ENCODE results near the gene COG5.

The COG5 gene

DNA sequence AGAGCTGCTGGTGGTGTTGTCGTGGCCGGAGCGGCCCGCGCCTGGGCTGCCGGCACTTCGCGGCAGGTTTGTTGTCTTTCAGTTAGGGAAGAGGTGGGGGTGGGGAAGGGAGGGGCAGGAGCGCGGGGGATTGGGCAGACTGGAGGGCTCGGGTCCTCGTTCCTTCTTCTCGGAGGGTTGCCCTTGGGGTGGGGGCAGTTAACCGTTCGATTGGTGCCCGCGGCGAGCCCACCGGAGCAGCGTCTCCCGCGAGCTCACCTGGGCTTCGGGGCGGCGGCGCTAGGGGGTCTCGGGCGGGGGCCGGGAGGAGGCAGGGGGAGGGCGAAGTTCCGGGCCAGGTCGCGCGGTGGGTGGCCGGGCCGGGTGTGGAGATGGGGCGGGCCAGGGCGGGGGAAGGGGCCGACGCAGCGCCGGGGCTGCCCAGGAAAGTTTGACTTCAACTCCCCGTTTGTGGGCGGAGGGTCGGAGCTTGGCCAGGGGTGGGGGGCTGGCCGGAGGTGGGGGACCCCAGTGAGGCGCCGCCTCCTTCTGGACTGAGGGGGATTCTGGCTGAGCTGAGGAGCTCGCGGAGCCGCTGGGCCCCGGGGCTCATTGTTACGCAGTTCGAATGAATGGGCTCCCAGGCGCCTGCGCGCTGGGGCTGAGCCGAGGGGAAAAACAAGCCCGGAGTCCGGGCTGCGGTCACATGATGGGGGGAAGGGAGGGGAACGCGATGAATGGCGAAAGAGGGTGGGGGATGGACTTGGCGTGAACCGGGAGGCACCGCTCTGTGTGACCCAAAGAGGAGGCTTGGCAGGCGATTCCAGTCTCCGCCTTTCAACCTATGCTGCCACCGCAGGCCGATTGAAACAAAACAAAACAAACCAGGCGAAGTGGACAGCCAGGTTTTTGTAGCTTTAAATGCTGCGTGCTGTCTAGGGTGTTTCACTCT lies 394.3 kb downstream of the COG5 start (continued):
- TF ChIP-seq, protein P1, sequence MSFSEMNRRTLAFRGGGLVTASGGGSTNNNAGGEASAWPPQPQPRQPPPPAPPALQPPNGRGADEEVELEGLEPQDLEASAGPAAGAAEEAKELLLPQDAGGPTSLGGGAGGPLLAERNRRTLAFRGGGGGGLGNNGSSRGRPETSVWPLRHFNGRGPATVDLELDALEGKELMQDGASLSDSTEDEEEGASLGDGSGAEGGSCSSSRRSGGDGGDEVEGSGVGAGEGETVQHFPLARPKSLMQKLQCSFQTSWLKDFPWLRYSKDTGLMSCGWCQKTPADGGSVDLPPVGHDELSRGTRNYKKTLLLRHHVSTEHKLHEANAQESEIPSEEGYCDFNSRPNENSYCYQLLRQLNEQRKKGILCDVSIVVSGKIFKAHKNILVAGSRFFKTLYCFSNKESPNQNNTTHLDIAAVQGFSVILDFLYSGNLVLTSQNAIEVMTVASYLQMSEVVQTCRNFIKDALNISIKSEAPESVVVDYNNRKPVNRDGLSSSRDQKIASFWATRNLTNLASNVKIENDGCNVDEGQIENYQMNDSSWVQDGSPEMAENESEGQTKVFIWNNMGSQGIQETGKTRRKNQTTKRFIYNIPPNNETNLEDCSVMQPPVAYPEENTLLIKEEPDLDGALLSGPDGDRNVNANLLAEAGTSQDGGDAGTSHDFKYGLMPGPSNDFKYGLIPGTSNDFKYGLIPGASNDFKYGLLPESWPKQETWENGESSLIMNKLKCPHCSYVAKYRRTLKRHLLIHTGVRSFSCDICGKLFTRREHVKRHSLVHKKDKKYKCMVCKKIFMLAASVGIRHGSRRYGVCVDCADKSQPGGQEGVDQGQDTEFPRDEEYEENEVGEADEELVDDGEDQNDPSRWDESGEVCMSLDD (tag by site-specific recombination; IDR thresholded peaks at IDR 0.05), result peak; percentile 75
- TF ChIP-seq, protein P2, sequence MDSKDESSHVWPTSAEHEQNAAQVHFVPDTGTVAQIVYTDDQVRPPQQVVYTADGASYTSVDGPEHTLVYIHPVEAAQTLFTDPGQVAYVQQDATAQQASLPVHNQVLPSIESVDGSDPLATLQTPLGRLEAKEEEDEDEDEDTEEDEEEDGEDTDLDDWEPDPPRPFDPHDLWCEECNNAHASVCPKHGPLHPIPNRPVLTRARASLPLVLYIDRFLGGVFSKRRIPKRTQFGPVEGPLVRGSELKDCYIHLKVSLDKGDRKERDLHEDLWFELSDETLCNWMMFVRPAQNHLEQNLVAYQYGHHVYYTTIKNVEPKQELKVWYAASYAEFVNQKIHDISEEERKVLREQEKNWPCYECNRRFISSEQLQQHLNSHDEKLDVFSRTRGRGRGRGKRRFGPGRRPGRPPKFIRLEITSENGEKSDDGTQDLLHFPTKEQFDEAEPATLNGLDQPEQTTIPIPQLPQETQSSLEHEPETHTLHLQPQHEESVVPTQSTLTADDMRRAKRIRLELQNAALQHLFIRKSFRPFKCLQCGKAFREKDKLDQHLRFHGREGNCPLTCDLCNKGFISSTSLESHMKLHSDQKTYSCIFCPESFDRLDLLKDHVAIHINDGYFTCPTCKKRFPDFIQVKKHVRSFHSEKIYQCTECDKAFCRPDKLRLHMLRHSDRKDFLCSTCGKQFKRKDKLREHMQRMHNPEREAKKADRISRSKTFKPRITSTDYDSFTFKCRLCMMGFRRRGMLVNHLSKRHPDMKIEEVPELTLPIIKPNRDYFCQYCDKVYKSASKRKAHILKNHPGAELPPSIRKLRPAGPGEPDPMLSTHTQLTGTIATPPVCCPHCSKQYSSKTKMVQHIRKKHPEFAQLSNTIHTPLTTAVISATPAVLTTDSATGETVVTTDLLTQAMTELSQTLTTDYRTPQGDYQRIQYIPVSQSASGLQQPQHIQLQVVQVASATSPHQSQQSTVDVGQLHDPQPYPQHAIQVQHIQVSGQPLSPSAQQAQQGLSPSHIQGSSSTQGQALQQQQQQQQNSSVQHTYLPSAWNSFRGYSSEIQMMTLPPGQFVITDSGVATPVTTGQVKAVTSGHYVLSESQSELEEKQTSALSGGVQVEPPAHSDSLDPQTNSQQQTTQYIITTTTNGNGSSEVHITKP (tag by site-specific recombination; IDR thresholded peaks at IDR 0.05), result peak; percentile 80
- TF ChIP-seq ZSCAN30 (tag by site-specific recombination; IDR thresholded peaks at IDR 0.05) (no peak), ZNF561 (tag by site-specific recombination; IDR thresholded peaks at IDR 0.05; ENCODE audit: borderline replicate concordance) (peak; percentile 46; the same call in 1 of the 2 replicates), ZNF560 (tag by site-specific recombination; IDR thresholded peaks at IDR 0.05; ENCODE audit: borderline replicate concordance) (no peak), ZNF169 (tag by site-specific recombination; IDR thresholded peaks at IDR 0.05) (no peak), SALL2 (tag by site-specific recombination; IDR thresholded peaks at IDR 0.05; ENCODE audit: borderline replicate concordance) (no peak), HOXD13 (CRISPR knock-in tag; IDR thresholded peaks at IDR 0.05; ENCODE audit: borderline replicate concordance) (no peak), ZNF350 (tag by site-specific recombination; IDR thresholded peaks at IDR 0.05) (no peak), EGR2 (tag by site-specific recombination; IDR thresholded peaks at IDR 0.05; ENCODE audit: low read depth) (0 out of 2 replicates have a peak, but pooled peaks have one; percentile 3), SP7 (tag by site-specific recombination; IDR thresholded peaks at IDR 0.05) (peak; percentile 85), ZNF37A (tag by site-specific recombination; IDR thresholded peaks at IDR 0.05) (no peak), ZNF76 (tag by site-specific recombination; IDR thresholded peaks at IDR 0.05; ENCODE audit: borderline replicate concordance, low read depth) (peak; percentile 18; the same call in 1 of the 2 replicates), ZNF791 (tag by site-specific recombination; IDR thresholded peaks at IDR 0.05) (no peak), ZNF341 (tag by site-specific recombination; IDR thresholded peaks at IDR 0.05; ENCODE audit: low read depth) (peak; percentile 81), ZNF830 (tag by site-specific recombination; IDR thresholded peaks at IDR 0.05; ENCODE audit: low read depth) (no peak), ZSCAN16 (tag by site-specific recombination; IDR thresholded peaks at IDR 0.05) (no peak), PRDM1 (tag by site-specific recombination; IDR thresholded peaks at IDR 0.05) (peak; percentile 72), MYNN (tag by site-specific recombination; IDR thresholded peaks at IDR 0.05; ENCODE audit: borderline replicate concordance) (no peak), KLF9 (tag by site-specific recombination; IDR thresholded peaks at IDR 0.05; ENCODE audit: low read depth) (no peak; the same call in none of the 2 replicates), ZNF768 (tag by site-specific recombination; IDR thresholded peaks at IDR 0.05) (no peak), ZNF501 (tag by site-specific recombination; IDR thresholded peaks at IDR 0.05) (peak; percentile 41; the same call in 1 of the 2 replicates), KLF7 (tag by site-specific recombination; IDR thresholded peaks at IDR 0.05; ENCODE audit: borderline replicate concordance) (peak; percentile 39; the same call in 1 of the 2 replicates)
- TF ChIP-seq, protein P3, sequence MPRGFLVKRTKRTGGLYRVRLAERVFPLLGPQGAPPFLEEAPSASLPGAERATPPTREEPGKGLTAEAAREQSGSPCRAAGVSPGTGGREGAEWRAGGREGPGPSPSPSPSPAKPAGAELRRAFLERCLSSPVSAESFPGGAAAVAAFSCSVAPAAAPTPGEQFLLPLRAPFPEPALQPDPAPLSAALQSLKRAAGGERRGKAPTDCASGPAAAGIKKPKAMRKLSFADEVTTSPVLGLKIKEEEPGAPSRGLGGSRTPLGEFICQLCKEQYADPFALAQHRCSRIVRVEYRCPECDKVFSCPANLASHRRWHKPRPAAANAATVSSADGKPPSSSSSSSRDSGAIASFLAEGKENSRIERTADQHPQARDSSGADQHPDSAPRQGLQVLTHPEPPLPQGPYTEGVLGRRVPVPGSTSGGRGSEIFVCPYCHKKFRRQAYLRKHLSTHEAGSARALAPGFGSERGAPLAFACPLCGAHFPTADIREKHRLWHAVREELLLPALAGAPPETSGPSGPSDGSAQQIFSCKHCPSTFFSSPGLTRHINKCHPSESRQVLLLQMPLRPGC (tag by site-specific recombination; IDR thresholded peaks at IDR 0.05), result peak; percentile 67
- TF ChIP-seq, protein P4, sequence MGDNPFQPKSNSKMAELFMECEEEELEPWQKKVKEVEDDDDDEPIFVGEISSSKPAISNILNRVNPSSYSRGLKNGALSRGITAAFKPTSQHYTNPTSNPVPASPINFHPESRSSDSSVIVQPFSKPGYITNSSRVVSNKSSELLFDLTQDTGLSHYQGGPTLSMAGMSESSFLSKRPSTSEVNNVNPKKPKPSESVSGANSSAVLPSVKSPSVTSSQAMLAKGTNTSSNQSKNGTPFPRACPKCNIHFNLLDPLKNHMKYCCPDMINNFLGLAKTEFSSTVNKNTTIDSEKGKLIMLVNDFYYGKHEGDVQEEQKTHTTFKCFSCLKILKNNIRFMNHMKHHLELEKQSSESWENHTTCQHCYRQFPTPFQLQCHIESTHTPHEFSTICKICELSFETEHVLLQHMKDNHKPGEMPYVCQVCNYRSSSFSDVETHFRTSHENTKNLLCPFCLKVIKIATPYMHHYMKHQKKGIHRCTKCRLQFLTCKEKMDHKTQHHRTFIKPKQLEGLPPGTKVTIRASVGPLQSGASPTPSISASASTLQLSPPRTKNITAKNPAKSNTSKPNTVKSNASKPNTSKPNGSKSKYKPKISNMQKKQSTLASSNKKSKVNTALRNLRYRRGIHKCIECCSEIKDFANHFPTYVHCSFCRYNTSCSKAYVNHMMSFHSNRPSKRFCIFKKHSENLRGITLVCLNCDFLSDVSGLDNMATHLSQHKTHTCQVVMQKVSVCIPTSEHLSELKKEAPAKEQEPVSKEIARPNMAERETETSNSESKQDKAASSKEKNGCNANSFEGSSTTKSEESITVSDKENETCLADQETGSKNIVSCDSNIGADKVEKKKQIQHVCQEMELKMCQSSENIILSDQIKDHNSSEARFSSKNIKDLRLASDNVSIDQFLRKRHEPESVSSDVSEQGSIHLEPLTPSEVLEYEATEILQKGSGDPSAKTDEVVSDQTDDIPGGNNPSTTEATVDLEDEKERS (tag by site-specific recombination; IDR thresholded peaks at IDR 0.05), result no peak
- TF ChIP-seq, protein P5, sequence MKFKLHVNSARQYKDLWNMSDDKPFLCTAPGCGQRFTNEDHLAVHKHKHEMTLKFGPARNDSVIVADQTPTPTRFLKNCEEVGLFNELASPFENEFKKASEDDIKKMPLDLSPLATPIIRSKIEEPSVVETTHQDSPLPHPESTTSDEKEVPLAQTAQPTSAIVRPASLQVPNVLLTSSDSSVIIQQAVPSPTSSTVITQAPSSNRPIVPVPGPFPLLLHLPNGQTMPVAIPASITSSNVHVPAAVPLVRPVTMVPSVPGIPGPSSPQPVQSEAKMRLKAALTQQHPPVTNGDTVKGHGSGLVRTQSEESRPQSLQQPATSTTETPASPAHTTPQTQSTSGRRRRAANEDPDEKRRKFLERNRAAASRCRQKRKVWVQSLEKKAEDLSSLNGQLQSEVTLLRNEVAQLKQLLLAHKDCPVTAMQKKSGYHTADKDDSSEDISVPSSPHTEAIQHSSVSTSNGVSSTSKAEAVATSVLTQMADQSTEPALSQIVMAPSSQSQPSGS (tag by site-specific recombination; IDR thresholded peaks at IDR 0.05; ENCODE audit: low read depth), result no peak

All from HEK293 (cell line).